HT-29 (cell line): ENCODE results near the gene AAK1. TPM values are rescaled to one million over a fixed set of nuclear protein-coding genes. Genes with fewer than 3 reads are reported as not detected.
"Not testable (repeated sequence)": the region's sequence is repeated elsewhere in the genome, so short reads cannot be mapped to it uniquely, and the experiment has no call there.

Source experiments
- DNase-seq: peaks from one replicate; pipeline ENCODE4 v3.0.0-alpha.2; 2015; ENCODE audit warnings: low spot score
- total RNA-seq: library from RNA; depleted of rRNA; stranded (reverse); fragments of >200 nt; shearing (Covaris generic); gene quantifications from 2 replicates; pipeline ENCODE4 v1.2.3, GENCODE V29; 2014

The AAK1 gene
- total RNA-seq, 1 experiment from 2014 or later, result 14.7 TPM

DNA sequence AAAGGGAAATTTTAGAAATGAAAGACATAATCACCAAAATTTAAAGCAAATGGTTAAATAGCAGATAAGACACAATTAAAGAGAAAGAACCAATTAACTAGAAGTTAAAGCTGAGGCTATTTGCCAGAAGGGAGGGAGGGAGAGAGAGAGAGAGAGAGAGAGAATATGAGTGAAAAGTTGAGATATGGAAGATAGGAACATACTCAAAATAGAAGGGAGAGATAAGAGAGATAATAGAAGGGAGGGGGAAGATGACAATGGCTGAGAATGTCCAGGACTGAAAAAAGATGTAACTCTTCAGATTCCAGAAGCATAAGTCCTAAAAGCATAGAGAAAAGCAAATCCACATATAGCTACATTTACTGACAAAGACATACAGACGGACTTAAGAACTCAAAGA, 17.1 kb upstream of the AAK1 start:
- DNase-seq, result no peak

DNA sequence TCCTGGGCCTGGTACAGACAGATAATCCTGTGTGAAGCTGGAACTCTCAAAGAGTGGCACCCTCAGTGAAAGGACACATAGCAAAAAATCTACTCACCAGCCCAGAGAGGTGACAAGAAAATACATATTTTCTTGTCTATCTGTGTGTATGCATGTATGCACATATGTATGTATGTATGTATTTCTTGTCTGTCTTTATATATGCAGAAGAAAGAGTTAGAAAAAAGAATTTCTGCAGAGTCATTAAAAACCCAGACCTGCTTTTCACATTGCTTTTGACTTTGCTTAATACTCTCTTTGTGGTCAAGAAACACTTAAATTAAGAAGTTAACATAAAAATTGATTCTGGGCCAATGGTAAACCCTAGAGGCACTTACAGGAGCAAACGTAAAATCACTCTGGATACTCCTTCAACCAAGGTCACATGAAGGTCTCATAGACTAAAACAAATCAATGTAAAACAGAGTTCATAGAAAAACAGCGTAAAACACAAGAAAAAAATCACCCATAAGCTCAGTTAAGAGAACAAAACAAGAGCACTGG, 16.5 kb upstream of the AAK1 start:
- no peak for DNase-seq

DNA sequence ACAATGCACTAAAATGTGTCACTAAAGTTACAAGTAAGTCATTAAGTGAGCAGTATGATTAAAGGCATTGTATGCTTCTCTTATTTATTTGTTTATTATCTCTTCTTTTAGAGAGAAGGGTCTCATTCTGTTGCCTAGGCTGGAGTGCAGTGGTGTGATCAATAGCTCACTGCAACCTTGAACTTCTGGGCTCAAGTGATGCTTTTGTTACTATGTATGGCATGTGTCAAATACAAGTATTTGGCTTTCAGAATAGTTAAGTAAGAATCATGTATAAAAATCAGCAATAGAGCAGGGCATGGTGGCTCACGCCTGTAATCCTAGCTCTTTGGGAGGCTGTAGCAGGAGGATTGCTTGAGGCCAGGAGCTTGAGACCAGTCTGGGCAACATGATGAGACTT, 15.8 kb upstream of the AAK1 start:
- DNase-seq, result no peak

DNA sequence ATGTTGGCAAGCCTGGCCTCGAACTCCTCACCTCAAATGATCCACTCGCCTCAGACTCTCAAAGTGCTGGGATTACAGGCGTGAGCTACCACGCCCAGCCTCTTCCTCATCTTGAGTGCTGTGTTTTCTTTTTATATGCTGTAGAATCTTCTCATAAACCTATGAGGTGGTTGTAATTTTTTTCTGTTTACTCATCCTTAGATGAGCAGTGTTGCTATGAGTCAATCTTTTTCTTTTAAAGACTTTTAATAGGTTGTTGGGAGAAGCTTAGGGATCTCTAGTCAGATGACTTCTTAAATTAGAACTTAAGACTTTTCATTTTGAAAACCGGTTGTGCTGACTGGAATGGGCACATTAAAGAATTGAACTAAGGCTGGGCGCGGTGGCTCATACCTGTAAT, 8.7 kb upstream of the AAK1 start:
- peak; percentile 22 for DNase-seq

DNA sequence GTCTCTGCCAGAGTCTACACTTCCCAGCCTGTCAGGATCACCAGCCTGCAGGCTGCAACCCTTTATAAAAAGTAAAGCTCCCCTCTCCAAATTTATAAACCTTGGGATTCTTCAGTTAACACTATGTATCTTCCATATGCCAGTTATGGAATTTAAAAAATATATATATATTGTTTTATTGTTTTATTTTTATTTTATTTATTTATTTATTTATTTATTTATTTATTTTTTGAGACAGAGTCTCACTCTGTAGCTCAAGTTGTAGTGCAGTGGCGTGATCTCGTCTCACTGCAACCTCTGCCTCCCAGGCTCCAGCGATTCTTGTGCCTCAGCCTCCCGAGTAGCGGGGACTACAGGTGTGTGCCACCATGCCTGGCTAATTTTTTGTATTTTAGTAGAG, 3.7 kb upstream of the AAK1 start:
- not testable (repeated sequence) for DNase-seq

DNA sequence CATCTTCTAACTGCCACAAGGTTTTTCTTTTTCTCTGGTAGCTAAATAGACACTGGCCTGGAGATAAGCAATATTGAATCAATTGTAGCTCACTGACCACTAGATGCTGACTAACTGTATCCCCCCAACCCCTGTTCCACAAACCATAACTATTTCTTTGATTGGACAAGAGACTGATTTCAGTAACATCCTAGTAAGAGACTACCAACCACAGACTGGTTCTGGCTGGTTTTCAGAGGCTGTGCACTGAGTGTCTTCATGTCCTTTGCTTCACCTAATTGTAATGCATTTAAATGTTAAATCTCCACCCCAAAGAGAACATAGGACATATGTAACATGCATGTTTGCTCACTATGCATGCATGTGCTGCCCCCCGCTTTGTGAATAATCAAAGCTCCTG, 3.2 kb upstream of the AAK1 start:
- no peak for DNase-seq

DNA sequence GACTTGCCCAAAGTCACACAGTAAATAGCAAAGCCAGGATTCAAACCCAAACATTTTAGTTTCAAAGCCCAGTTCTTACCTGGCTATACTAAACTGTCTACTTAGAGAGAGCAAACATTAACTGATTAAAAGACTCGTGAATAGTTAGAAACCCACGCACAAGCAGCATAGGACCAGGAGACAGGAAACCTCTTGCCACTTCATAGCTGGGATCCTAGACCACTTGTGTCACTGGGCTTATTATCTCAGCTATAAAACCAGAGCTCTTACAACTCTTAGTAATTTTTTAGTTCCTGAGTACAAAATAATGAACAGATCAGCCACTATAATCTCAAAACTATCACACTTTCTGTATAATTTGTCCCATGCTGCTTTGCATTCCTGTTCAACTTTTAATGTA, 2.4 kb upstream of the AAK1 start:
- DNase-seq, result no peak

DNA sequence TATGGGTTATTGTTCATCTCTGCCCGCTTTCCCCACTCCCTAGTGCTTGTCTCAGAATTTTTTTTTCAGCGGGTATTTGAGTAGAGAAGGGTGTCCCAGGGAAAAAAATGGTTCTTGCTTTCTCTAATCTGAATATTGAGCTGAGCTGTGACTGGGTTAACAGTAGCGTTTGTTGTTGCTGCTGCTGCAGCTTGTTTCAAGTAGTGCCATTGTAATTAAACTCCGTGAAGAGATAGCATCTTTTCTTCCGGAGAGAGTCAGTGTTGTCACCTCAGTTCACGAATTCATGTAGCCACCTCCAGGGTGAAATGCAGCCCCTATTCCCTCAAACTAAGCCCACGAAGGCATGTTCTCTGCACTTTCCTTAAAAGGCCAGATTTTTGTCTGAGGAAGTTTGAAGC, 1.5 kb upstream of the AAK1 start:
- peak; percentile 22 for DNase-seq

DNA sequence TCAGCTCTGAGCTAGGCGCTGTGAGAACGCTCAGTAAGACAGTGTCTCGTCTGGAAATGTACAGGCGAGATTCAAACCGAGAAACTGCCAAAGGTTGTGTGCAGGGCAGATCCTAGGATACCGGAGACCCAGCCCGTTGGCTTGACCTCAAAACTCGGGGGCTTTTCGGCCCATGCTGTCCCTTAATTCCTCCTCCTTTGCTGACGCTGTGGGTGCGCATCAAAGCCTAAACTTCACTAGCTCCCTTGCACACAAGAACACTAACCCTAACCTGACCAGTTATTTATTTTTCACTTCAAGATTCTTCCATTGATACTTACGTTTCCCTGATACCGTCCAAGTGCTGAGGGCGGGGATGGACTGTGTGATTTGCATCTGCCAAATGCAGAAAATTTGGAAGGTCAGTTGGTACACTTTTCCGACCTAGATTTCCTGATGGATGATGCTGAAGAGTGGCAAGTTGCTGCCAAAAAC, 1.0 kb upstream of the AAK1 start:
- DNase-seq, result no peak

DNA sequence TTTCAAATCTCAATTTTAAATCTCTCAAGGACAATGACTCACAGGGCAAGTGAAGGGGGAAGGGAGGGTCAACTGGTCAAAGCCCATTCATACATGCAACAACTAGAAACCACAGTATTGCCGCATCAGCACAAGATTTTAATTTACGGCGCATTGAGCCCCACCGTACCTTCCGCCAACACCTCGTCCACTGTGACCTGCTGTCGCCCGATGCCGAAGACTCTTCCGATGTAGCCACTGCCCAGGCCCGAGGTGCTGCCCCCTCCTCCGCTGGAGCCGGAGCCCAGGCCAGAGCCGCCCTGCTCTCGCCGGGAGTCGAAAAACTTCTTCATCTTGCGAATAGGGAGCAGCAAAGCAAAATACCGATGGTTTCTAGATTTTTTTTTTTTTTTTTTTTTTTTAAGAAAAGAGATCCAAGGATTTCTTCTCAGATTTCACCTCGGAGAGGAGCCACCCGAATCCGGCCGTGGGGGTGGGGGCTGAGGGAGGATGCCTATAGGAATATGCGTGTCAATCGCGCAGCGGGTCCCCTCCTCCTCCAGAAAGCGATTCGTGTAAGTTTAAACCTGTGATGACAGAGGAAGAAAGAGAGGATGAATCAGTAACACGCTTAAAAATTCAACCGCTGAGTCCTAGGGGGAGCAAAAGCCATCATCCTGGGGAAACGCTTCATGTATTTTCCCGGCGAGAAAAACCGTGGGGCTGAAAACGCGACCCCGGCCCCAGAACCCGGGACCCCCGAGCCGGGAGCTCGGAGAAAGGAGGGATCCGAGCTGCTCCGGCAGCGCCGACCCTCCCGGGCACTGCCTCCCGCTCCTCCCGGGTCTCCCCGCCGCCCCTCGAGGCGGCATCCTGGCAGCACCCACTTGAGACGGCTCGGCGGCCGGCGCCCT, 584 bp downstream of the AAK1 start:
- DNase-seq, result peak; percentile 52

DNA sequence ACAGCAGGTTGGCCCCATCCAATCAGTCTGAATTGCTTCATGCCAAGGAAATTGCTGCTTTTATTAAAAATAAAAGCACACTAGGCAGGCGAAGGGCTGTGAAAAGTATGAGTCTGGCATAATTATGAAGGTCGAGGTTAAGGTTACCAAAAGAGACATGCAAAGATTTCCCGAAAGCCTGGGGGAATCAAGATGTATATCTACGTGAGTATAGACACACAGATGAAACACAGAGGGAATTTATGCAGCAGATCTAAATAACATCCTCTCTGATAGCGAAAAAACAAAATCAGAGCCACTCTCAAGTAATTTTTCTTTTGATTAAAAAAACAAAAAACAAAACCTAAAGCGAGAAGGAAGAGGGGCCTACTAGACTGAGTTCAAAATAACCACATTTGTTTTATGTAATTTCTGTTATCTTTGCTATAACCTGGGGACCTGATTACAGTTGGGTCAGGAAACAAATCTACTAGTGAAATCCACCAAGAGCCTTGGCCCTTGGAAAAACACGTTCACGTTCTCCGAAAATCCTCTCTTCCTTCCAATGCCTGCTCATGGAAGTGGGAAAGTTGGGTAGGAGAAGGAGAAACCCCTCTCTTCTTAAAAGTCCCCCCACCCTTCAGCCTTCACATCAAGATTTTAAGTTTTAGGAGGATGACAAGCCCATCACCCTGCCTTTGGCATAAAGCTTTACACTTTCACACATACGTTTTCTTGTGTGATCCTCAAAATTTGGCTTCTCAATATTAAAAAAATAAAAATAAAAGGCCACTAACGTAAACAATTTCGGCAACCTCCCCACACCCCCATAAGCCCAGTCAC, 1.4 kb downstream of the AAK1 start:
- no peak for DNase-seq

DNA sequence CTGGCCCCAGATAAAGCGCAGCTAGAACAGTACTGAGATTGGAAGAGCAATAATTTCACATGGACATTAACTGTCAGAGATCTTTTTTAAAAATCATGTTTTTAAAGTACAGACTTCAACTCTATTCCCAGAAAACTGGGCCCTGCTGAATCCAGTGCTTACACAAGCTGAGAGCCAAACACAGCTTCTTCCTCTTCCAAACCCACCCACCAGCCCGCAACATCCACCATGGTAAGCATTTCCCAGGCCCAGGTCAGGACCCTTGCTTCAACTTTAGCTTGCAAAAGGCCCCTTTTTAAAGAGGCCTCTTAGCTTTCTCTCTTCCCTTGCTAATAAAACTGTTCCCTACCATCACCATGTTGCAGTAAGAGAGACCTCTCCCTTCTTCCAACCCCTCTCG, 2.1 kb downstream of the AAK1 start:
- no peak for DNase-seq

DNA sequence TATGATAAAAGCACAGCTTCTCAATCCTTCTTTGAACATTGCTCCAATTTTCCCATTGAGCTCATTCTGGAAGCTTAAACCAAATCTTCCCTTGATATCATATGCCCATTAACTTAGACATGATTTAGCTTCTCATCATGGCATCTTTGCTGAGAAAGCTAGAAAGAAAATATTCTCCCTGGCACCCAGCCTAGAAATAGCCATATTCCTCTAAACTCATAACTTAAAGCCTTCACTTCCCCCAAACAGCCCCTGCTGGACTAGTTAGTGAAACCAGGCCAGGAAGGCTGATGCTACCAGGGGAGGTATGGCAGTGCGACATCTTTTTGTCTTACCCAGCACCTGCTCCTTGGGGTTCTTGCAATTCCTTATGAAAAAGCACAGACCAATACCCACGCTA, 4.3 kb downstream of the AAK1 start:
- no peak for DNase-seq

DNA sequence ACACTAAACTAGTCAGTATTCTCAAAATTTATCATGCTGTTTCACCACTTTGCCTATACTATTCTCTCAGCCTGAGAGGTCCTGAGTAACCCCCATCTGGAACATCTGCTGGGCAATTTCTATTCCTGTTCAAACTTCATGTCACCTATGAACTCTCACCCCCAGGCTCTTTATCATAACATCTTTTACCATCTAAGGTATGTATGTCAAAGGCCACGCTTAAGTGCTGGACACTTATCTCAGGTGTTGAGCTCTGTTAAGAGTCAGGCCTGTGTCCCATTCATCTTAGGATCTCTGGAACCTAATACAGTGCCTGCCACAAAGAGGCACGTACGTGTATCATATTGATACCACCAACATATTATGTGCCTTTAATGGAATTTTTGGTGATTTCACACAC, 4.9 kb downstream of the AAK1 start:
- no peak for DNase-seq

DNA sequence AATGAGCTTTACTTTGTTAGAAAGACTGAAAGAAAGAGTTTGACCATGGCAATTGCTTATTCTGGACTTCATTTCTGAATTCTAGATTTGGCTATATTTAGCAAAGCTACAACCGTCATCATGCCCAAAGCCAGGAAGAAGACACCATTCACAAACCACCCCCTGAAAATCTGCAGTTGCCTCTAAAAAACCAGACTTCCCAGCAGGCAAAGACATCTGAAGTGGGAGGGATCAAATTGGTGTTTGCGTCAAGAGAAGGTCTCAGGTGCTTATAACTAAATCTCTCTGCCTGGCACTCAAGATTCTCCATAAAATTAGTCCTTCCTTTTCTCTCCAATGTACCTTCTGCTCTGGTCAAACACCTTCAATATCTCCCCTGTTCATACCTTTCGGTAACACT, 5.6 kb downstream of the AAK1 start:
- no peak for DNase-seq

DNA sequence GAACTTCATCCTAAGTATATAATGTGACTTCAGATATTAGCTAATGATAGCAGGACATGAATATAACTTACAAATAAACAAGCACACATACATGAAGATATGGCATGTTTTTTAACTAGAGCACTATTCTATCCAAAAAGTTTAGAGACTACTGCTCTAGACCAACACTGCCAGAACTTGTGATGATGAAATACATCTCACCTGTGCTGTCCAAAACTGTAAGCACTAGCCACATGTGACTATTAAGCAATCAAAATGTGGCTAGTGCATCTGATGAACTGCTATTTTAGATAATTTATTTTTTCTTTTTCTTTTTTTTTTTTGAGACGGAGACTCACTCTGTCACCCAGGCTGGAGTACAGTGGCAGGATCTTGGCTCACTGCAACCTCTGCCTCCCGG, 7.1 kb downstream of the AAK1 start:
- DNase-seq, result no peak

DNA sequence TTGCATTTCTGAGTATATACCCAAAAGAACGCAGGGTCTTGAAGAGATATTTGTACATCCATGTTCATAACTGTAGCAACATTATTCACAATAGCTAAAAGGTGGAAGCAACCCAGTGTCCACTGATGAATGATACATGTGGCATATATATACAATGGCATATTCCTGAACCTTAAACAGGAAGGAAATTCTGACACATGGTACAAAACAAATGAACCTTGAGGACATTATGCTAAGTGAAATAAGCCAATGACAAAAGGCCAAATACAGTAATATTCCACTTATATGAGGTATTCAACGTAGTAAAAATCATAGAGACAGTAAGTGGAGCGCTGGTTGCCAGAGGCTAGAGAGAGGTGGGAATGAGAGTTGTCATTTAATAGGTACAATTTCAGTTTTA, 8.1 kb downstream of the AAK1 start:
- no peak for DNase-seq

DNA sequence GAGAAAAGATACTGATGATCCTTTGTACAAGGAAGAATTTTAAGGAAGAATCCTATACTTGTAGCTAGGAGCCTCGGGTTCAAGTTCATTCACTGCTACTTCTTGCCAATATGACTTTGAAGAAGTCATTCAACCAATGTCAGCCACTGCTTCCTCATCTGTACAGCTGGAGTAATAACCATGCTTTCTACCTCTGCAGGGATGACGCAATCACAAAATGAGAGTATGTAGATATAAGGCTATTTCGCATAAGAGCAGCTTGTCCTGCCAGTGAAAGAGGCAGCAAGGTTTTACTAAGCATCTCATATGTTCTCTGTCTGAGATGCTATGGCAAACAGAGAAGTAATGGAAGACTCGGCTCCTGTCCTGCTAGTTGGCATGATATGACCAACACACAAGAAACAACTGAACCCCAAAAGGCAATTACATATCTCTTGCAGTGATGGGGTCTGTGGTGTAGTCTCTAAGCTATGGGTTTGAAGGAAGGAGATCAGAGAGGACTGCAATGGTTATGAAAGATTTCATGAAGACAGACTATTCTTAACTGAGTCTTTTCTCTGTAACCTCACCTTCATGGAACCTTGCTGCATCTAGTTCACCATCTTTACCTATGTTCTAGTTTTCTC, 9.2 kb downstream of the AAK1 start:
- no peak for DNase-seq

DNA sequence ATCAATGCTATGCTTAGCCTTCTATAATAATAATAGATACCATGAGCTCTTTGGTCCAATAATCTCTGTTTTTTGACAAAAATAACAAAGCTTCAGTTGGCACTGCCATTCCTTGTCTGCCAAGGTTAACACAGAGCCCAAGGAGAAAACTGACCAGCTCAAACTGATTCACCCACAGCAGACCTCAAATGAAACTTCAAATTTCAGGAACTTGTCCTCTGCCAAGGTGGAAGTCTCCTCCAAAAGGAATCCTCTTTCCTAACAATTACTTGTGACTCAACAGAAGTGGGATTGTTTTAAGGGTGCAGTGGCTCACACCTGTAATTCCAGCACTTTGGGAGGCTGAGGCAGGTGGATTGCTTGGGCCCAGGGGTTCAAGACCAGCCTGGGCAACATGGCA, 12.1 kb downstream of the AAK1 start:
- no peak for DNase-seq

DNA sequence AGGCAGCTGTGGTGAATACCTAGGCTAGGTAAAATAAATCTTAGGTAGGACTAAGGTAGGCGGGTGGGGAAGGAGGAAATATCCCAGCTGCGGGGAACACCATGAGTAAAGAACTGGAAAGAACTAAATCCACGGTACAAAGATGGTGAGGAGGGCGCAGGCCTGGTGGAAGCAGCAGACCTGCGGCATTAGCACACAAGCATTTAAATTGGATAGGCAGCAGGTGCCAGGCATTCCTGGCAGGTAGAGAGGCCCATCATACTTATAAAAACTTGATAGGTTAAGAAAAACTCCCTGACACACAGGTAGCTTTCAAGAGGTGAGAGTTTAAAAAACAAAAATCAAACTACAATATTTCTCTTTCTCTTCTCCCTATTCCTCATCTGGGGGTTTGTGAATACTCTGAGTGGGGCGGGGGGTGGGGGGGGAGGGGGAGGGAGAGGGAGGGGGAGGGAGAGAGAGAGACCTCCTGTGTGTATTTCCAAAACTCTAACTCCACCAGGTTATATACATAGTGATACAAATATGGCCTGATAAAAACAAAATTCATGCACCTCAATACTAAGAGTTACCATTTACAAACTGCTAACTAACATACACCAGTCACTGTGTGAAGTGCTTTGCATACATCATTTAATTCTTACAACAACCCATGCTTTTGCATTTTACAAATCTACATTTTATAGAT, 13.5 kb downstream of the AAK1 start:
- no peak for DNase-seq

DNA sequence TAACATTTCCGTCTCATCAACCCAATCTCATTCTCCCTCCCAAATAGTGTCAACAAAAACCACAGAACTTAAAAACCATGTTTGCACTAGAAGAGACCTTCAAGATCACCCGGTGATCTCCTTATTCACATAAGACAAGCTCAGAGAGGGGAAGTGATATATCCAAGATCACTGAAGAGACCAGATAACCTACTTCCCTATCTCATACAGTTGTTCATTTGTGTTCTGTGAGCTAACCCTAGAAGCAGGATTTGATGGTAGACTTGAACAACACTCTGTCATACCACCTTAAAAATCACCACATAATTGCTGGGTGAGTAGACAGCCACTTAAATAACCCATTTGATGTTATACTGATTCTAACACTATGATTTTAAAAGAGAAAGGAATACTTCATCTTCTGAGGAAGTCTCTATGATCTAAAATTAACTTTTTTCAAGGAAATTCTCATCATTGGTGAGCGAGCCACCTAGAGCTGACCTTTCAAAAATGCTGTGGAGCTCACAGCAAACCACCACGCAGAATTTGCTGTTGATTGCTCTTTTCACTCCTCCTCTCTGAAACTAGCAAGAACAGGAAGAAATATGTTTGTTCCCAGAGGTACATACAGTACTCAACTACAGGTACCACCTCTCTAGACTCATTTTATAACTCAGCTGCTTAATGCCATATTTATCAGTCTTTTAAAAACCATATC, 15.1 kb downstream of the AAK1 start:
- no peak for DNase-seq
